H1 (cell line): ENCODE measurements around the gene TAOK2. TPM values are rescaled to one million over a fixed set of nuclear protein-coding genes. Genes with fewer than 3 reads are reported as not detected.

ENCODE experiments used
- CTCF ChIA-PET: fragments of 300-600 bp; sonication (Branson Sonifier 250); formaldehyde crosslinking; loops from one replicate; lab custom pipeline; 2021; ENCODE audit not compliant: partially characterized antibody; lab: Charles Lee
- POLR2A ChIA-PET: fragments of 300-600 bp; sonication (Branson Sonifier 250); formaldehyde crosslinking; loops from one replicate; lab custom pipeline; 2021; ENCODE audit warnings: inconsistent platforms; ENCODE audit not compliant: partially characterized antibody; lab: Charles Lee
- DNase-seq, 2 experiments: peaks; one replicate each; pipeline versions ENCODE4 v3.0.0 to v3.0.0-alpha.2; 2010 to 2022; ENCODE audit warnings: low spot score in 2 of 2, low read depth in 1 of 2, mixed read lengths in 1 of 2
- FAIRE-seq: peaks from 2 replicates; lab custom pipeline; 2011; peaks lifted over from hg19 to GRCh38; lab: Jason Lieb, UNC
- H2AFZ ChIP-seq: 2 replicates; pipeline ENCODE4 v1.8.1; 2012; ENCODE audit warnings: low read length, inconsistent platforms
- H2AK5ac ChIP-seq: 2 replicates; pipeline ENCODE4 v1.6.1; 2013; ENCODE audit warnings: low read depth, low read length
- H2BK120ac ChIP-seq: replicated peaks from 2 replicates; pipeline ENCODE3; 2013; ENCODE audit warnings: low read depth, low read length, inconsistent platforms
- H2BK12ac ChIP-seq: 2 replicates; pipeline ENCODE4 v1.6.1; 2013; ENCODE audit warnings: low read depth, low read length
- H2BK15ac ChIP-seq: 2 replicates; pipeline ENCODE4 v1.6.1; 2013; ENCODE audit warnings: low read length
- H2BK20ac ChIP-seq: 2 replicates; pipeline ENCODE4 v1.6.1; 2013; ENCODE audit warnings: low read length
- H2BK5ac ChIP-seq: 2 replicates; pipeline ENCODE4 v1.6.1; 2013; ENCODE audit warnings: low read depth, low read length
- H3K14ac ChIP-seq: 2 replicates; pipeline ENCODE4 v1.6.1; 2013; ENCODE audit warnings: inconsistent platforms; ENCODE audit not compliant: insufficient read length
- H3K18ac ChIP-seq: 2 replicates; pipeline ENCODE4 v1.6.1; 2013; ENCODE audit warnings: low read length; ENCODE audit errors: extremely low read depth
- H3K23ac ChIP-seq: 2 replicates; pipeline ENCODE4 v1.6.1; 2013; ENCODE audit warnings: inconsistent platforms; ENCODE audit not compliant: insufficient read length
- H3K23me2 ChIP-seq: 2 replicates; pipeline ENCODE4 v1.6.1; 2013; ENCODE audit warnings: low read depth, low read length
- H3K27ac ChIP-seq: 2 replicates; pipeline ENCODE4 v1.6.1; 2011; ENCODE audit warnings: low read depth, low read length, inconsistent platforms
- H3K27me3 ChIP-seq, 4 experiments: replicated peaks in 1 of 4; 1 replicate in 1 of 4; 2 replicates in 3 of 4; pipeline versions ENCODE4 v1.6.1 to v1.8.1; 2011 to 2013; ENCODE audit warnings: low read length in 3 of 4, mild to moderate bottlenecking in 3 of 4, inconsistent platforms in 2 of 4, mixed read lengths in 2 of 4, moderate library complexity in 1 of 4; ENCODE audit not compliant: control insufficient read depth in 3 of 4, insufficient read depth in 3 of 4; ENCODE audit errors: extremely low read depth in 1 of 4
- H3K36me3 ChIP-seq, 4 experiments: 2 replicates each; pipeline versions ENCODE4 v1.6.1 to v1.8.1; 2011 to 2013; ENCODE audit warnings: mild to moderate bottlenecking in 4 of 4, low read length in 3 of 4, moderate library complexity in 2 of 4, control low read depth in 1 of 4, inconsistent platforms in 1 of 4; ENCODE audit not compliant: insufficient read depth in 4 of 4, control insufficient read depth in 2 of 4
- H3K4ac ChIP-seq: replicated peaks from 2 replicates; pipeline ENCODE3; 2013; ENCODE audit warnings: low read length, low read depth, mixed read lengths, inconsistent platforms; ENCODE audit not compliant: insufficient read length
- H3K4me1 ChIP-seq, 4 experiments: replicated peaks in 1 of 4; 1 replicate in 1 of 4; 2 replicates in 3 of 4; pipeline versions ENCODE4 v1.6.1 to v1.8.1; 2011 to 2013; ENCODE audit warnings: low read length in 3 of 4, inconsistent platforms in 2 of 4, mixed read lengths in 1 of 4; ENCODE audit not compliant: insufficient read depth in 4 of 4, control insufficient read depth in 3 of 4
- H3K4me2 ChIP-seq, 2 experiments: 2 replicates each; pipeline versions ENCODE4 v1.6.1 to v1.8.1; 2011 to 2013; ENCODE audit warnings: low read depth in 2 of 2, low read length in 2 of 2, control low read depth in 1 of 2, inconsistent platforms in 1 of 2, mild to moderate bottlenecking in 1 of 2; ENCODE audit not compliant: insufficient read depth in 1 of 2
- H3K4me3 ChIP-seq, 4 experiments: fragments of 200-600, 300-600 bp in 1 of 4; sonication (generic), shearing (Covaris generic), sonication (Bioruptor Twin) in 1 of 4; 2 replicates each; pipeline versions ENCODE4 v1.5.1 to v1.8.1; 2011 to 2016; ENCODE audit warnings: low read length in 4 of 4, low read depth in 3 of 4, control low read depth in 2 of 4, inconsistent platforms in 2 of 4, mild to moderate bottlenecking in 2 of 4, mixed read lengths in 1 of 4, moderate library complexity in 1 of 4; ENCODE audit not compliant: insufficient read depth in 2 of 4; ENCODE audit errors: extremely low read depth in 1 of 4
- H3K56ac ChIP-seq: replicated peaks from 2 replicates; pipeline ENCODE3; 2013; ENCODE audit warnings: low read depth, mild to moderate bottlenecking, mixed read lengths, low read length, inconsistent platforms; ENCODE audit not compliant: insufficient read length
- H3K79me1 ChIP-seq: 2 replicates; pipeline ENCODE4 v1.6.1; 2013; ENCODE audit warnings: low read depth, low read length, control low read depth
- H3K79me2 ChIP-seq, 2 experiments: 2 replicates each; pipeline versions ENCODE4 v1.6.1 to v1.8.1; 2012 to 2013; ENCODE audit warnings: low read length in 2 of 2, mild to moderate bottlenecking in 2 of 2, inconsistent platforms in 1 of 2; ENCODE audit not compliant: insufficient read depth in 2 of 2, control insufficient read depth in 1 of 2
- H3K9ac ChIP-seq, 4 experiments: replicated peaks in 1 of 4; 1 replicate in 1 of 4; 2 replicates in 3 of 4; pipeline versions ENCODE4 v1.6.1 to v1.8.1; 2011 to 2013; ENCODE audit warnings: low read depth in 3 of 4, low read length in 3 of 4, control low read depth in 2 of 4, mild to moderate bottlenecking in 2 of 4, moderate library complexity in 2 of 4, inconsistent platforms in 1 of 4; ENCODE audit errors: extremely low read depth in 1 of 4
- H3K9me3 ChIP-seq, 2 experiments: 2 replicates each; pipeline versions ENCODE4 v1.6.1 to v1.8.1; 2012 to 2013; ENCODE audit warnings: mild to moderate bottlenecking in 2 of 2, moderate library complexity in 2 of 2, control low read depth in 1 of 2, inconsistent platforms in 1 of 2, low read depth in 1 of 2, low read length in 1 of 2, mixed read lengths in 1 of 2; ENCODE audit not compliant: insufficient read depth in 2 of 2
- H4K20me1 ChIP-seq, 2 experiments: replicated peaks in 1 of 2; 2 replicates each; pipeline versions ENCODE3 to v1.8.1; 2011 to 2013; ENCODE audit warnings: inconsistent platforms in 2 of 2, low read length in 2 of 2, mild to moderate bottlenecking in 1 of 2; ENCODE audit not compliant: insufficient read depth in 2 of 2, control insufficient read depth in 1 of 2
- H4K5ac ChIP-seq: 2 replicates; pipeline ENCODE4 v1.6.1; 2013; ENCODE audit warnings: low read length, low read depth, mixed read lengths, inconsistent platforms; ENCODE audit not compliant: insufficient read length
- H4K8ac ChIP-seq: 2 replicates; pipeline ENCODE4 v1.8.0; 2013; ENCODE audit warnings: mild to moderate bottlenecking, moderate library complexity, low read length, inconsistent platforms; ENCODE audit not compliant: insufficient read depth; ENCODE audit errors: extremely low read depth
- H4K91ac ChIP-seq: replicated peaks from 2 replicates; pipeline ENCODE3; 2013; ENCODE audit warnings: low read length, mixed read lengths, inconsistent platforms; ENCODE audit not compliant: insufficient read length
- CTBP2 ChIP-seq: IDR thresholded peaks from 2 replicates; pipeline ENCODE4 v1.7.0; 2011; ENCODE audit warnings: borderline replicate concordance, mild to moderate bottlenecking, moderate library complexity, mixed read lengths, low read length; ENCODE audit not compliant: insufficient read depth, insufficient read length
- EZH2 ChIP-seq: fragments of 200-600 bp; sonication (generic); IDR thresholded peaks from 2 replicates; pipeline ENCODE4 v1.7.1; 2012; ENCODE audit warnings: low read depth, mild to moderate bottlenecking, moderate library complexity, low read length, inconsistent platforms; ENCODE audit not compliant: severe bottlenecking
- FOSL1 ChIP-seq: IDR thresholded peaks from 2 replicates; pipeline ENCODE4 v1.6.1; 2011; ENCODE audit warnings: mild to moderate bottlenecking, low read depth, low read length, moderate library complexity; ENCODE audit not compliant: insufficient read depth
- JUND ChIP-seq: IDR thresholded peaks from 2 replicates; pipeline ENCODE4 v1.6.1; 2011; ENCODE audit warnings: mild to moderate bottlenecking, improper control_type of control experiment, low read length
- KDM5A ChIP-seq: fragments of 200-600 bp; IDR thresholded peaks from 2 replicates; pipeline ENCODE4 v1.7.1; 2012; ENCODE audit warnings: mild to moderate bottlenecking, low read length, inconsistent platforms, mixed read lengths
- MAFK ChIP-seq: IDR thresholded peaks from 2 replicates; pipeline ENCODE4 v1.6.1; 2012; ENCODE audit warnings: low read depth, mild to moderate bottlenecking, improper control_type of control experiment, low read length
- RAD21 ChIP-seq, 2 experiments: IDR thresholded peaks in 1 of 2; conservative IDR thresholded peaks in 1 of 2; 2 replicates each; pipeline ENCODE4 v1.6.1; 2011; ENCODE audit warnings: low read depth in 2 of 2, low read length in 2 of 2, improper control_type of control experiment in 1 of 2, inconsistent platforms in 1 of 2, mild to moderate bottlenecking in 1 of 2, moderate library complexity in 1 of 2
- SIN3A ChIP-seq, 2 experiments: IDR thresholded peaks in 1 of 2; conservative IDR thresholded peaks in 1 of 2; 2 replicates each; pipeline ENCODE4 v1.6.1; 2011 to 2012; ENCODE audit warnings: low read length in 2 of 2, improper control_type of control experiment in 1 of 2, low read depth in 1 of 2, mild to moderate bottlenecking in 1 of 2
- TAF1 ChIP-seq: IDR thresholded peaks from 2 replicates; pipeline ENCODE4 v1.6.1; 2011; ENCODE audit warnings: mild to moderate bottlenecking, low read depth, low read length
- WGBS, 2 experiments: shearing (Covaris generic) in 1 of 2; methylation state at CpG; one replicate each; pipeline versions ENCODE4 v1.1.6 to v1.1.7; 2013 to 2015; ENCODE audit warnings: low lambda C conversion rate in 2 of 2, mixed read lengths in 2 of 2, inconsistent platforms in 1 of 2, low coverage in 1 of 2, missing lambda C conversion rate in 1 of 2; ENCODE audit not compliant: insufficient replicate concordance in 2 of 2, insufficient coverage in 1 of 2, insufficient read length in 1 of 2; ENCODE audit errors: extremely low coverage in 1 of 2, missing lambda C conversion rate in 1 of 2; 5-methylcytosine and 5-hydroxymethylcytosine counted together
- polyA plus RNA-seq, 7 experiments: library from polyadenylated mRNA; depleted of rRNA in 3 of 7; stranded (reverse) in 5 of 7; unstranded in 2 of 7; fragments of >200 nt in 5 of 7; fragments of 200-250 nt in 2 of 7; gene quantifications; 1 replicate in 5 of 7; 2 replicates in 1 of 7; 4 replicates in 1 of 7; pipeline versions ENCODE4 v1.2.1 to v1.2.3, GENCODE V29; 2011 to 2013; ENCODE audit warnings: missing spikeins in 2 of 7, mixed read lengths in 2 of 7
- total RNA-seq: library from RNA; stranded (reverse); fragmentation: NEBNext Ultra II Directional; extraction: Animal tissue kit (Norgen Biotek cat#: 25700); gene quantifications from 2 replicates; pipeline ENCODE4 v1.2.1, GENCODE V29; 2021

The TAOK2 gene
- total and polyA plus RNA-seq, 2 of the 8 experiments (the other 6 are each of a cell fraction or from before 2014, with no cell fraction given), result 13.5 to 32.6 TPM

DNA sequence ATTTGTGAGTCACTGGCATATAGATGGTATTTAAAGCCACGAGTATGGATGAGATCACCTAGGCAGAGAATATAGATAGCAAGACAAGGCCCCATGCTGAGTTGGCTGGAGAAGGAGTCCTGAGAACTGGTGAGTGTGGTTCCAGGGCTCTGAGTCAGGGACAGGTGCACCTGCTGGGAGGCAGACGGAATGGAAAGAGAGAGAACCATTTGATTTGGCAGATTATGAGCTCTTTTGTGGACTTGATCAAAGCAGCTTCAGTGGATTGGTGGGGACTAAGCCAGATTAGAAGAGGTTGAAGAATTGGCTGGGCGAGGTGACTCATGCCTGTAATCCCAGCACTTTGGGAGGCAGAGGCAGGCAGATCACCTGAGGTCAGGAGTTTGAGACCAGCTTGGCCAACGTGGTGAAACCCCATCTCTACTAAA is 45.1 kb downstream of the TAOK2 start:
- 84% methylated on average over 4 of the region's 4 CpGs; no CpG with 5 or more reads in 1 of the 2 experiments for WGBS, 2 experiments
- no peak overlapping the region for H3K9ac ChIP-seq
- H3K56ac ChIP-seq, result no peak overlapping the region
- H2BK5ac ChIP-seq, result no peak overlapping the region
- H3K36me3 ChIP-seq, result no peaks in the 10 kb centered on the region
- no peak overlapping the region for H2AFZ ChIP-seq
- H2BK12ac ChIP-seq, result no peak overlapping the region
- DNase-seq, result no peak
- H3K4me2 ChIP-seq, result no peak overlapping the region
- ChIA-PET POLR2A (interaction anchor here (0.7 to 2.9 kb wide), 5 partner anchors 9 to 23 kb away, joined by 3 to 11 read pairs (median 6); partner anchors contain the start of genes HIRIP3 and INO80E), CTCF (interaction anchor here (0.7 to 1.9 kb wide), 9 partner anchors 13 to 261 kb away, joined by 3 to 9 read pairs (median 3); partner anchors contain the start of genes PAGR1, TLCD3B and TMEM219)
- H4K5ac ChIP-seq, result no peak overlapping the region
- no peak overlapping the region for H3K18ac ChIP-seq
- no peak overlapping the region for H2BK20ac ChIP-seq
- no peaks in the 10 kb centered on the region for H3K9me3 ChIP-seq
- TF ChIP-seq SIN3A (conservative IDR thresholded peaks at IDR 0.05 in 1 of 2, IDR thresholded peaks at IDR 0.05 in 1 of 2; ENCODE audit: low read depth in 1 of 2, low read length in 2 of 2) (no peak), EZH2 (no peak), KDM5A (no peak), TAF1 (no peak), FOSL1 (no peak), RAD21 (IDR thresholded peaks at IDR 0.05 in 1 of 2, conservative IDR thresholded peaks at IDR 0.05 in 1 of 2; ENCODE audit: low read depth in 2 of 2, low read length in 2 of 2) (no peak), MAFK (no peak), CTBP2 (no peak), JUND (no peak)
- H3K79me2 ChIP-seq, result no peaks in the 10 kb centered on the region
- no peak overlapping the region for H3K4me3 ChIP-seq
- no peak overlapping the region for H2BK120ac ChIP-seq
- H2AK5ac ChIP-seq, result no peak overlapping the region
- no peaks in the 10 kb centered on the region for H3K79me1 ChIP-seq
- no peaks in the 10 kb centered on the region for H3K27me3 ChIP-seq
- H4K20me1 ChIP-seq, result no peaks in the 10 kb centered on the region
- H3K14ac ChIP-seq, result no peak overlapping the region
- no peak overlapping the region for H4K8ac ChIP-seq
- H3K4ac ChIP-seq, result no peak overlapping the region
- H3K23me2 ChIP-seq, result 0 out of 2 replicates have a peak, but pooled peaks cover 2% of the 10 kb centered on the region
- H3K4me1 ChIP-seq, result no peaks in the 10 kb centered on the region; a peak in 1 of 7 replicates
- FAIRE-seq, result no peak
- no peak overlapping the region for H3K23ac ChIP-seq
- H4K91ac ChIP-seq, result no peak overlapping the region
- no peak overlapping the region for H3K27ac ChIP-seq
- H2BK15ac ChIP-seq, result no peak overlapping the region
